Mesothelial cell of epicardium (in vitro differentiated cells): ENCODE data around the gene SLC47A1. TPM values are rescaled to one million over a fixed set of nuclear protein-coding genes. Genes with fewer than 3 reads are reported as not detected.

Experiments
- DNase-seq, 2 experiments: peaks; one replicate each; pipeline ENCODE4 v3.0.0; 2021; ENCODE audit warnings: low spot score in 2 of 2; ENCODE audit not compliant: unreplicated experiment in 2 of 2
- H3K27ac Mint-ChIP-seq: 2 replicates; pipeline ENCODE4 v1.8.0; 2021; ENCODE audit warnings: mixed read lengths
- H3K27me3 Mint-ChIP-seq: 2 replicates; pipeline ENCODE4 v1.8.0; 2021; ENCODE audit warnings: low read depth, mixed read lengths
- H3K36me3 Mint-ChIP-seq: 2 replicates; pipeline ENCODE4 v1.8.0; 2021; ENCODE audit warnings: mixed read lengths
- H3K4me1 Mint-ChIP-seq: 2 replicates; pipeline ENCODE4 v1.8.0; 2021; ENCODE audit warnings: mixed read lengths
- H3K4me3 Mint-ChIP-seq: 2 replicates; pipeline ENCODE4 v1.8.0; 2021; ENCODE audit warnings: mild to moderate bottlenecking, moderate library complexity, mixed read lengths
- H3K9me3 Mint-ChIP-seq: 2 replicates; pipeline ENCODE4 v1.8.0; 2021; ENCODE audit warnings: mixed read lengths
- CTCF ChIP-seq: fragments of 200-600 bp; sonication (generic); IDR thresholded peaks from one replicate; pipeline ENCODE4 v1.5.0; 2021; ENCODE audit warnings: antibody characterized with exemption; ENCODE audit not compliant: unreplicated experiment
- total RNA-seq: library from RNA; stranded (reverse); gene quantifications from 3 replicates; pipeline ENCODE4 v1.2.1, GENCODE V29; 2021

SLC47A1 gene
- total RNA-seq, 1 donor from 2014 or later, result 9.2 TPM

- no peak overlapping the region for H3K27ac Mint-ChIP-seq
Observed at GRCh38 chr17:19537111-19537510, 3.5 kb downstream of the SLC47A1 start.

GRCh38 chr17:19538095-19539039, 4.7 kb downstream of the SLC47A1 start:
- H3K9me3 Mint-ChIP-seq, result no peaks in the 10 kb centered on the region
- peaks cover 6% of the 10 kb centered on the region for H3K4me1 Mint-ChIP-seq
- no peak overlapping the region for H3K4me3 Mint-ChIP-seq
- peaks cover 24% of the 10 kb centered on the region for H3K27me3 Mint-ChIP-seq
- no peak for TF ChIP-seq CTCF
- H3K27ac Mint-ChIP-seq, result no peak overlapping the region
- DNase-seq, result no peak
- H3K36me3 Mint-ChIP-seq, result no peaks in the 10 kb centered on the region

More at GRCh38 chr17:19537111-19537510, 3.5 kb downstream of the SLC47A1 start:
- no peak for TF ChIP-seq CTCF
- no peaks in the 10 kb centered on the region for H3K9me3 Mint-ChIP-seq
- no peaks in the 10 kb centered on the region for H3K36me3 Mint-ChIP-seq
- H3K4me3 Mint-ChIP-seq, result no peak overlapping the region
- no peak for DNase-seq
- peaks cover 37% of the 10 kb centered on the region for H3K27me3 Mint-ChIP-seq
- peaks cover 10% of the 10 kb centered on the region for H3K4me1 Mint-ChIP-seq

- Mint-ChIP-seq H3K9me3 (no peaks in the 10 kb centered on the region), H3K27me3 (peaks cover 23% of the 10 kb centered on the region), H3K4me3 (no peak overlapping the region), H3K4me1 (peaks cover 6% of the 10 kb centered on the region), H3K36me3 (no peaks in the 10 kb centered on the region), H3K27ac (no peak overlapping the region)
- no peak for TF ChIP-seq CTCF
- DNase-seq, result no peak
Observed at GRCh38 chr17:19539040-19539399, 5.4 kb downstream of the SLC47A1 start.

GRCh38 chr17:19539841-19540311, 6.2 kb downstream of the SLC47A1 start:
- Mint-ChIP-seq H3K27me3 (peaks cover 15% of the 10 kb centered on the region), H3K27ac (no peak overlapping the region), H3K9me3 (no peaks in the 10 kb centered on the region), H3K36me3 (no peaks in the 10 kb centered on the region), H3K4me1 (no peaks in the 10 kb centered on the region), H3K4me3 (no peak overlapping the region)
- no peak for DNase-seq
- no peak for TF ChIP-seq CTCF

- Mint-ChIP-seq H3K4me1 (no peaks in the 10 kb centered on the region), H3K4me3 (no peak overlapping the region), H3K9me3 (no peaks in the 10 kb centered on the region), H3K36me3 (no peaks in the 10 kb centered on the region), H3K27ac (no peak overlapping the region), H3K27me3 (peaks cover 11% of the 10 kb centered on the region)
- DNase-seq, result no peak
- no peak for TF ChIP-seq CTCF
Observed at GRCh38 chr17:19540706-19541370, 7.2 kb downstream of the SLC47A1 start.
